Measurements from ENCODE around the gene NID2.

Gene NID2

GRCh38 chr14:52051871-52052270, 17.0 kb downstream of the NID2 start:
- H3K9me3 ChIP-seq (replicated peaks; ENCODE audit: low read length): no peaks in the 10 kb centered on the region
- H3K36me3 ChIP-seq (ENCODE audit: insufficient read depth, low read length): peaks cover 31% of the 10 kb centered on the region
- no peaks in the 10 kb centered on the region for H3K27me3 ChIP-seq (ENCODE audit: control insufficient read depth, insufficient read depth, low read length)
- no peak overlapping the region for H3K4me2 ChIP-seq (ENCODE audit: low read length)
- no peak overlapping the region for H3K4me3 ChIP-seq (ENCODE audit: low read length)
- no peak overlapping the region for H3K9ac ChIP-seq (ENCODE audit: low read depth, low read length)
- peaks cover 40% of the 10 kb centered on the region for H3K4me1 ChIP-seq (ENCODE audit: control insufficient read depth, insufficient read depth, low read length)

- H3K36me3 ChIP-seq (ENCODE audit: insufficient read depth, low read length): peaks cover 31% of the 10 kb centered on the region
- no peak overlapping the region for H3K4me2 ChIP-seq (ENCODE audit: low read length)
Observed at GRCh38 chr14:52051251-52051650, 17.6 kb downstream of the NID2 start.

GRCh38 chr14:52049721-52050588, 18.9 kb downstream of the NID2 start:
- no peak overlapping the region for H3K4me2 ChIP-seq (ENCODE audit: low read length)
- no peak overlapping the region for H3K4me3 ChIP-seq (ENCODE audit: low read length)
- peaks cover 36% of the 10 kb centered on the region for H3K4me1 ChIP-seq (ENCODE audit: control insufficient read depth, insufficient read depth, low read length)

More at GRCh38 chr14:52051251-52051650, 17.6 kb downstream of the NID2 start:
- no peak overlapping the region for H3K4me3 ChIP-seq (ENCODE audit: low read length)
- H3K9ac ChIP-seq (ENCODE audit: low read depth, low read length): no peak overlapping the region
- H3K9me3 ChIP-seq (replicated peaks; ENCODE audit: low read length): no peaks in the 10 kb centered on the region
- H3K27me3 ChIP-seq (ENCODE audit: control insufficient read depth, insufficient read depth, low read length): no peaks in the 10 kb centered on the region
- peaks cover 40% of the 10 kb centered on the region for H3K4me1 ChIP-seq (ENCODE audit: control insufficient read depth, insufficient read depth, low read length)

GRCh38 chr14:52049271-52049670, 19.6 kb downstream of the NID2 start:
- no peaks in the 10 kb centered on the region for H3K27me3 ChIP-seq (ENCODE audit: control insufficient read depth, insufficient read depth, low read length)
- H3K4me3 ChIP-seq (ENCODE audit: low read length): no peak overlapping the region
- no peak overlapping the region for H3K4me2 ChIP-seq (ENCODE audit: low read length)
- peaks cover 31% of the 10 kb centered on the region for H3K36me3 ChIP-seq (ENCODE audit: insufficient read depth, low read length)
- peaks cover 34% of the 10 kb centered on the region for H3K4me1 ChIP-seq (ENCODE audit: control insufficient read depth, insufficient read depth, low read length)
- no peak overlapping the region for H3K9ac ChIP-seq (ENCODE audit: low read depth, low read length)
- H3K9me3 ChIP-seq (replicated peaks; ENCODE audit: low read length): no peaks in the 10 kb centered on the region

More at GRCh38 chr14:52049721-52050588, 18.9 kb downstream of the NID2 start:
- H3K9ac ChIP-seq (ENCODE audit: low read depth, low read length): no peak overlapping the region
- no peaks in the 10 kb centered on the region for H3K9me3 ChIP-seq (replicated peaks; ENCODE audit: low read length)
- no peaks in the 10 kb centered on the region for H3K27me3 ChIP-seq (ENCODE audit: control insufficient read depth, insufficient read depth, low read length)
- H3K36me3 ChIP-seq (ENCODE audit: insufficient read depth, low read length): peaks cover 31% of the 10 kb centered on the region

- Histone ChIP-seq H3K36me3 (ENCODE audit: insufficient read depth, low read length) (peaks cover 27% of the 10 kb centered on the region), H3K9ac (ENCODE audit: low read depth, low read length) (no peak overlapping the region), H3K4me3 (ENCODE audit: low read length) (no peak overlapping the region), H3K27me3 (ENCODE audit: control insufficient read depth, insufficient read depth, low read length) (no peaks in the 10 kb centered on the region), H3K9me3 (replicated peaks; ENCODE audit: low read length) (no peaks in the 10 kb centered on the region), H3K4me2 (ENCODE audit: low read length) (no peak overlapping the region), H3K4me1 (ENCODE audit: control insufficient read depth, insufficient read depth, low read length) (peaks cover 34% of the 10 kb centered on the region)
Observed at GRCh38 chr14:52048641-52049204, 20.1 kb downstream of the NID2 start.

- no peaks in the 10 kb centered on the region for H3K9me3 ChIP-seq (replicated peaks; ENCODE audit: low read length)
- H3K9ac ChIP-seq (ENCODE audit: low read depth, low read length): no peak overlapping the region
- H3K4me2 ChIP-seq (ENCODE audit: low read length): no peak overlapping the region
- no peak overlapping the region for H3K4me3 ChIP-seq (ENCODE audit: low read length)
- H3K36me3 ChIP-seq (ENCODE audit: insufficient read depth, low read length): peaks cover 25% of the 10 kb centered on the region
- no peaks in the 10 kb centered on the region for H3K27me3 ChIP-seq (ENCODE audit: control insufficient read depth, insufficient read depth, low read length)
- H3K4me1 ChIP-seq (ENCODE audit: control insufficient read depth, insufficient read depth, low read length): peaks cover 36% of the 10 kb centered on the region
Observed at GRCh38 chr14:52048116-52048515, 20.7 kb downstream of the NID2 start.

GRCh38 chr14:52046376-52046917, 22.4 kb downstream of the NID2 start:
- Histone ChIP-seq H3K4me2 (ENCODE audit: low read length) (no peak overlapping the region), H3K27me3 (ENCODE audit: control insufficient read depth, insufficient read depth, low read length) (no peaks in the 10 kb centered on the region), H3K9ac (ENCODE audit: low read depth, low read length) (no peak overlapping the region), H3K4me3 (ENCODE audit: low read length) (no peak overlapping the region), H3K4me1 (ENCODE audit: control insufficient read depth, insufficient read depth, low read length) (peaks cover 21% of the 10 kb centered on the region), H3K36me3 (ENCODE audit: insufficient read depth, low read length) (peaks cover 26% of the 10 kb centered on the region), H3K9me3 (replicated peaks; ENCODE audit: low read length) (no peaks in the 10 kb centered on the region)

- H3K4me3 ChIP-seq (ENCODE audit: low read length): no peak overlapping the region
- H3K4me2 ChIP-seq (ENCODE audit: low read length): peak overlapping the region; percentile 33
- H3K27me3 ChIP-seq (ENCODE audit: control insufficient read depth, insufficient read depth, low read length): no peaks in the 10 kb centered on the region
- H3K36me3 ChIP-seq (ENCODE audit: insufficient read depth, low read length): peaks cover 40% of the 10 kb centered on the region
- no peaks in the 10 kb centered on the region for H3K9me3 ChIP-seq (replicated peaks; ENCODE audit: low read length)
- H3K9ac ChIP-seq (ENCODE audit: low read depth, low read length): peak overlapping the region; percentile 44
- peaks cover 21% of the 10 kb centered on the region for H3K4me1 ChIP-seq (ENCODE audit: control insufficient read depth, insufficient read depth, low read length)
Observed at GRCh38 chr14:52044791-52045522, 23.9 kb downstream of the NID2 start.

GRCh38 chr14:52043690-52044089, 25.2 kb downstream of the NID2 start:
- Histone ChIP-seq H3K4me2 (ENCODE audit: low read length) (no peak overlapping the region), H3K9ac (ENCODE audit: low read depth, low read length) (no peak overlapping the region), H3K9me3 (replicated peaks; ENCODE audit: low read length) (no peaks in the 10 kb centered on the region), H3K4me3 (ENCODE audit: low read length) (no peak overlapping the region), H3K36me3 (ENCODE audit: insufficient read depth, low read length) (peaks cover 50% of the 10 kb centered on the region), H3K4me1 (ENCODE audit: control insufficient read depth, insufficient read depth, low read length) (peaks cover 19% of the 10 kb centered on the region), H3K27me3 (ENCODE audit: control insufficient read depth, insufficient read depth, low read length) (no peaks in the 10 kb centered on the region)

GRCh38 chr14:52042371-52043289, 26.2 kb downstream of the NID2 start:
- Histone ChIP-seq H3K36me3 (ENCODE audit: insufficient read depth, low read length) (peaks cover 52% of the 10 kb centered on the region), H3K4me3 (ENCODE audit: low read length) (no peak overlapping the region), H3K4me1 (ENCODE audit: control insufficient read depth, insufficient read depth, low read length) (peaks cover 17% of the 10 kb centered on the region), H3K27me3 (ENCODE audit: control insufficient read depth, insufficient read depth, low read length) (no peaks in the 10 kb centered on the region), H3K9ac (ENCODE audit: low read depth, low read length) (no peak overlapping the region), H3K4me2 (ENCODE audit: low read length) (no peak overlapping the region), H3K9me3 (replicated peaks; ENCODE audit: low read length) (no peaks in the 10 kb centered on the region)
